ENCODE results near the gene ITGBL1.

The ITGBL1 gene

DNA sequence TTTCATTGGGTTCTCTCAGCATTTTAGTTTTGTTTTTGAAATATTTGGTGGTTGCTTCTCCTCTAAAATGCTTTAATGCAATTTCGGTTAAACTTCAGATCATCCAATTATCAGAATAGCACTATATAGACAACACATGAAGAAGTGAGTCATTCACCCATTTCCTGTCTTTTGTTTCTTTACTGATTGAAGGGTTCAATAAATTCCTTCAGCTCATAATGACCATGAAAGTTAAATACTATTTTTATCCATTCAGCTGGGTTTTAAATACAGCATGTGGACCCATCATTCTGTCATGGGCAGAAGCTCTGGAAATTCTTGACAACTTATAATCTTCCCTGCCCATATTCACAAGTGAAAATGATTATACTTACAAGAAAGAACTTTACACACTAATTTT lies 187.2 kb downstream of the ITGBL1 start:
- no peak for DNase-seq

DNA sequence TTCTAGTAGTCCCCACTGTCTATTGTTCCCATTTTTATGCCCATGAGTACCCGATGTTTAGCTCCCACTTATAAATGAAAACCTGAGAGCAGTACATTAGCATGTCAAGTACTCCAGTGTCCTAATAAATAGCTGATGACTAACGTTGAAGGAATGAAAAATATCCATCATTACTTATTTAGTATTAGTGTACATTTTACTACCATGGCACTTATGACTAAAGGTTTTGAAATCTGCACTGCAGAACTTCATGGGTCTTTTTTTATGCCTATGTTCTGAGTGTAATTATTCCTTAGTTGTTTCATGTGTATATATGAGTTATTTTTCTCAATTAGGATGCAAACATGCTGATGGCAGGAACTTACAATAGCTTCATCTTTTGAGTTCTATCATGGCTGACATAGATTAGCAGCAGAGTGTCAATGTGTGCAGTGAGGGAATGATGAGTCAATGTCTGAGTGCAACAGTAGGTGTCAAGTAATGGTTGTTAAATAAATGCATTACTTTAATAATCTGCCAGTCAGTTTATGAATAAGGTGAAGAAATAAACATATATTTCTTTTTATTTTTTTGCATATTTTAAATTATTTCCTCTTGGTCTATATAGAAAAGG lies 188.4 kb downstream of the ITGBL1 start:
- no peak for DNase-seq

DNA sequence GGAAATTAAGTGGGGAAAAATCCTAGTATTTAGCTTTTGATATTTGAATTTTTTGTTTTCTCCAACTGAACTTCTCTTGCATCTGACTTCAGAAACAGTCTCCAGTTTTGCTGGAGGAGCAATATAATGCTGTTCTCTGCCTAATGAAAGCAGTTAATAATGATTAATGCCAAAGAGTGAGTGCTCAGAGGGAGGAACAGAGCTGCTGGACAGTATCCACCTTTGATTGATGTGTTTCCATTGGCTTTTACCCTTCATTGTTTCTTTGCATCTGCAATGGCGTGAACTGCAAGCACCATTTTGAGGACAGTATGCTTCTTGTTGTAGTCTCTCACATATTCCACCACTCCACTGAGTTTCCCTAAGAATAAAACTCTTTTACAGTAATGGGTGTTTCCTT lies 193.4 kb downstream of the ITGBL1 start:
- no peak for DNase-seq

DNA sequence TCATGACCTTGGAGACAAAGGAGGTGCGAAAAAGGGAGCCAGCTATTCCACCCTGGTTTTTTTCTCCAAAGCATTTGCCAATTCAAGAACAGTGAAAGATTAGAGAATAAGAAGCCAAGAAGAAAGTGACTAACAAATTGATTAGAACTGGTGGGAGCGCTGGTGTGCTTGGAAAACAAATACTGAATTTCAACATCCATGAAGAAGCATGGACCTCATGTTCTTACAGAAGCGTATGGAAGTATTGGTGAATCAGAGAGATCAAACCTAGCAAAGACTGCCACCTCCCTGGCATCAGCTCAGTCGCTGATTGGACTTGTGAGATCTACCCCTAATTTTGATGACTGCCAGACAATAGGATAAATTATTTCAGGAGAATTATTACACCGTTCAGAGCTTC lies 195.3 kb downstream of the ITGBL1 start:
- DNase-seq, result no peak

DNA sequence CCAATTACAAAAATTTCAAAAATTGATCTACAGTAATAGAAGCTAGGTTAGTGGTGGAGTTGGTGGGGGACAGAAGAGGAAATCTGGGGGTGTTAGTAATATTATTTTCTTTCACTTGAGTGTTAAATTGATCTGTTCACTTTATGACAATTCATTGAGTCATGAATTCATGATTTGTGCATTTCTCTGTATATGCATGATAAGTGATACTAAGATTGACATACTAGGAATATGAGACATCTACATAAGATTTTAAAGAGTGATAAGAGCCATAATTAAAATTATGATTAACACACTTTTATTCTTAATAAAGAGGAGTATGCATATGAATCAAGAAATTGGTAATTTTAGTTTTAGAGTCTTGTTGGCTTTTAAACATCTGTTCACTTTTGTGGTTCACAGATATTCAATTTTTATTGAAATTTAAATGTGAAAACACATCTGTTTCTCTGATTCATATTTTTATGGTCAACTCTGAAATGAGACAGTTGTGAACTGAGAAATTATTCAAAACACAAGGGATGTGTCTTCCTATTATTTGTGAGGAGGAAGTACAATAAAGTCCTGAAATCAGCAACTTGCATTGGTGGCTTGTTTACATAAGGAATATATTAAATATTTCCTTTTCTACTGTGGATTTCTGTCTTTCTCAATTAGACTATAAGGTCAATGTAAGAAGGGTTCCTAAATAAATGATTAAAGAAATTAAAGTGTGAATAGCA lies 196.5 kb downstream of the ITGBL1 start:
- DNase-seq, result no peak

DNA sequence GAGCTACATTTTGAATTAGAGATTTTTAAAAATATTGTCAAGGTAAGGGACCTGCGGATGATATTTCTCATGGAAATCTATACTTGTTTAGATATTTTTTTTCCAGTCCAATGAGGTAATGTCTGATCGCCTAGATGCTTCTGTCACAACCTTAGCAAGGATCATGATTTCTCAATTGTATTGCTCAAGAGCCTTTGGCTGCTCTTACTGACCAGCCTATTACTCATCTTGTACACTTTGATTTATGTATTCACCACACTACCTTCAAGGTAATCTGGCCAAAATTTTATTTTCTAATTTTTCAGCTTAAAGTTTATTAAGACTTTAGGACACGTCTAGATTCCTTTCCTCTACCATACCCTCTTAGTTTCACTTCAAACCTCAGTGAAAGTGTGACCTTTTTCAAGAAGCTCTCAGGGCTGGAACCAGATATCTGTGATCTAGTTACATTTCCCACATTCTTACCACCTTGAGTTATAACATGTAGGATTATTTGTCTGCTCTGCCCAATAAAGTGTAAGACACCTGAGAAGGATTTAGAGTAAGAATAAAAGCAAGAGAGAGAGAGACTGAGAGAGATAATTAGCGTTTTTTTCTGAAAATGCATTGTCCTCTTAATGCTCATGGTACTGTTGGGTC lies 197.1 kb downstream of the ITGBL1 start:
- no peak for DNase-seq

DNA sequence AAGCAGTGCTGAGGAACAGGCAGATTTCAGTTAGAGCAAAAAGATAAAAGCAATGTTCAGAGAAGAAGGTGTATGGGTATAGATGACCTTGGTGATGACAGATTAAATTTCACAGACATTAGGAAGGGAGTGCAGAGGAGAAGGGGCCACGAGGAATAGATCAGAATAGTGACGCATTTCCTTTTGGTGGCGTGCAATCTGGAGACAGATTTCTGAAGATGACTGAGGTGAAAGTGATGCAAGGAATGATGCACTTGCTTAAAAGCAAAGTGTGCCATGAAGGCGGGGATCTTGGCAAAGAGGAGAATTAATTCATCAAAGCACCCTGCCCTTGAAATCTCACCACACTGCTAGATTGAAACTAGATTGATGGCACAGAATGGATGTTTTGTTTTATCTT lies 202.4 kb downstream of the ITGBL1 start:
- DNase-seq, result no peak

DNA sequence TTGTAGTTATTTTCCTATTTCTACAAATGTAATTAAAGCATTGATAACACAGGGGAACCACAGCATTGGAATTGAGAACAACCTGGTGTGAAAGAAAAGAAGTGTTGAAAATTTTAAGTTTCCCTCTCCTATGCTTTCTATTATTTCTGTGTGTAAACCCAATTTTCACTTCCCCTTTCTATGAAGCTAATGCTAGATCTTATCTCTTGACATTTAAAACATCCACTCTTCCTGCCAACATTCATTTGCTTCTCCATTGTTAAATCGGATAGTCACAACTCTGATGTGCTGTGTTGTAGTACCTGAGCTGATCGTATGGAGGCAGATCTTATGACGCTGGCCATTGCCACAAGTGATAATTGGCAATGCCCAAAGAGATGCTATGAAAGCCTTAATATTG lies 203.0 kb downstream of the ITGBL1 start:
- DNase-seq, result no peak

DNA sequence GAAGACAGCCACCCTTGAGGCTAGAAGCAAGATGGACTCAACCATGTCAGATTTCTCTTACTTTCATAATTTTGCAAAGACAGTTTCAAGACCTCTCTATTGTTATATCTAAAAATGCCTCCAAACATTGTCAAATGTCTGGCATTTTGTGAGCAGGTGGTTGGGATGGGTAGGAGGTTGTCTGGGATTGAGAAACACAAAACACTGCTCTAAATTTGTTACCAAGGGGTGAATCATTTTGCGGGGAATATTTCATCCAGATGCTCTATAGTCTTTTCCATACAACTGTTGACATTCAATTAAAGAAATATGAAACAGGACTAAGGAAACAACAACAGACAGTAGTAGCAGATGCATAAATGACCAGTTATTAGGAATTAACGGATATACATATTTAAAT lies 208.2 kb downstream of the ITGBL1 start:
- no peak for DNase-seq

DNA sequence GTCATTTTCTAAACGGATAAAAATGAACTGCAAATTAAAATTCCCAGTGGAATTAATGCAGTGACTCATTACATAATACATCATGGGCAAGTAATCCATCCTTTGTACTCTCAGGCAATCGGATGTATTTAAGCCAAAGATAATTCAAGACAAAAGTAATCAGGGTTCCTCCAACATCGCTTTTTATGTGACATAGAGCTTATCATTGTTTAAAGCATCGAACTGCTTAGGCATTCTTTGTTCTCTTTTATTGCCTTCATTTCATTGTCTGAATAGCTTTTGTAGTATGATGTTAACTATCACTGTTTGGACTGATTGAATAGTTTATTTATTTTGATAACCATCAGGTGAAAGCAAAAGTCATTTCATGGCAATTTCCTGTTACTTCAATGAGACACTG lies 209.4 kb downstream of the ITGBL1 start:
- DNase-seq, result no peak

DNA sequence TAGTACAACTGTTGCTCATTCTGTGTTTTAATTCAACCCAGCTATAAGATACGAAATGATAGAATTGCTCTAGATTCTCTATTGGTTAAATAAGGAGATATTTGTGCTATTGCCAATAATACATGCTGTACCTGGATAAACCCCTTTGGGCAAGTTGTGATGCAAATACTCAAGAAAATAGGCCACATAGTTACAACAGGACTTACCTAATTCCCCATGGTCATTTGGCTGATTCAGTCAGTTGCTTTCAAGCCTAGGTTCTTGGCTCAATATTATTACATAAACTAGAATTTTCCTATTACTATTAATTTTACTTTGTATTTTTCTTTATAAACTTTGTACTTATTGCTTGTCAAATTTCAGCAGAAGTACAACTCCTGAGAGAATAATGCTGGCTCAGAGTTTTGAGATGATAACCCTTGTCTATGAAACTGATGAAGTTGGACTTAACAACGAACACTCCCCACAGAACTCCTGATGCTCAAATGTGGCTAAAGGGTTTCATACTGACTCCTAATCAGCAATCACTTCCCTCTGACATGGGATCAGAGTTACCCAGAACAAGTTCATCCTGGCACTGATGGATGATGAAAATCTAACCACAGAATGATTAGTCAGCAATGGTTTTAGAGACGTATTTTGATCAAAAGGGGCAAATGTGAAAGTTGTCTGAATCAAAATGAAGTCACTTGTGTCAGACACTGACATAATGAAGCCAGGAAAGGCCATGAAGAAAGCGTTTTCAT lies 221.1 kb downstream of the ITGBL1 start:
- no peak for DNase-seq

DNA sequence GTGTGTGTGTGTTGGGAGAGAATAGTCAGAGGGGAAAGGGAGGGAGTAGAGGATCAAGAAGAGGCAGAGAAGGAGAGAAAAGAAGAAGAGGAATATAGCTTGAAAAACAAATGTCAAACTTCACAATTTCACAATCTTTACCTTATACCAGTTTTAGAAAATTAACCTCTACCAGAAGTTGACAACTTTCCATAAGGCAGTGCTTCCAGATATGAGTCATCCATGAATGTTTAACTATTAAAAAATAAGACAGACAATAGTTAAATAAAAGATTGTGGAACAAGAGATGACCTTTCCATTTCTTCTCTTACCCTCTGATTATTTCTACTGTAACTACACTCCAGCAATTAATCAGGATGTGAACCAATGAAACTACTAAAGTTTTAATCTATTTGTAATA lies 229.4 kb downstream of the ITGBL1 start:
- DNase-seq, result no peak

DNA sequence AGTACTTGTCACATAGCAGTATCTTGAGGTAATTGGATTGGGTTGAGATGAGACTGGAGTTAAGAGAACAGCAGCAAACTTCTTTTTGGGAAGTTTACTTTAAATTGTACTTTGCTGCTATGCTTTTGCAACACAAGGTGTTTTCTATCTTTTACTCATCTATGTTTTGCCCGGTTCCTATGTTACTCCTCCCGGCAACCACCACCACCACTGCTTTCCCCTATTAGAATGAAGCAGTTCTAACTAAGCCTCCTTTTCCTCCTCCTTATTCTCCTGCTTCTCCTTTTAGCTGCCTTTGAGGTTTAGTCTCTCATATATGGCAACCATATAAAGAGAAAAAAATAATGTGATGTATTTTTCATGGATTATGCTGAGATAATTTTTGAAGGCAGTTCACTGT lies 233.5 kb downstream of the ITGBL1 start:
- DNase-seq, result no peak

DNA sequence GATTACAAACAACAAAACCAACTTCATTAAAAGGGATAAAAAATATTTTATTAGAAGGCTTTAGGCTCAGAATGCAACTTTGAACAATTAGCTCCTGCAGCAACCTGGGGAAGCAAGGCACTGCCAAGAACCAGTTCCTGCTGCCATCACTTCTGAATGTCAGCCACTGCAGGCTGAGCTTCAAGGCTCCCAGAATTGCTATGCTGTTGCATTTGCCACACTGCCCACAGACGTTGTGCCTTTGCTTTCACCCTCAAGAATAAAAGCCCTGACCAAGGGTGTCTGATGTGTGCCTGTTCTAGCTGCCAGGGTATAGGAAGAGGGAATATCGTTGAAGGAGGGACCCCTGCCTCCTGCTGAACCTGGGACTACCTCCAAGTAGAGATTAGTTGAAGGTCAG lies 238.4 kb downstream of the ITGBL1 start:
- DNase-seq, result no peak

DNA sequence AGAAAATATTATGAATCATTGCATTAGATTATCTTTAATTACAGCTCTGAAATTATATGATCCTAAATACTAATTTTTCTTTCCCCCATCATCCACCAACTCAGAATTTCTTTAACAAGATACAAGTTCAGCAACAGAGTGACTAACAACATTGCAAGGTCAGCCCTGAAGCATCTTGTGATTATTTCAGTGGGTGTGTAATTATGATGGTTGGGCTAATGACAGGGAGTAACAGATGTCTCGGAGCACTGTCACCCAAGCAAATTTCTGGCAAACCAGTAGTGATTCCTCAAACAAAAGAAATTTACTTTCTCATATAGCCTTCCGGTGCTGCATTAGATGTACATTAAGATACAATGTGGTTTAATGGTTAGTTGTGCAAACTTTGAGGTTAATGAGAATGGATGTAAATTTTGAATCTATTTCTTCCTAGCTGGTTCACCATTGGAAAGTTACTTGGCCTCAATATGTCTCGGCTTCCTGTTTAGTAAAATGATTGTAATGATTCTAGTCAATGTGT lies 238.9 kb downstream of the ITGBL1 start:
- no peak for DNase-seq

DNA sequence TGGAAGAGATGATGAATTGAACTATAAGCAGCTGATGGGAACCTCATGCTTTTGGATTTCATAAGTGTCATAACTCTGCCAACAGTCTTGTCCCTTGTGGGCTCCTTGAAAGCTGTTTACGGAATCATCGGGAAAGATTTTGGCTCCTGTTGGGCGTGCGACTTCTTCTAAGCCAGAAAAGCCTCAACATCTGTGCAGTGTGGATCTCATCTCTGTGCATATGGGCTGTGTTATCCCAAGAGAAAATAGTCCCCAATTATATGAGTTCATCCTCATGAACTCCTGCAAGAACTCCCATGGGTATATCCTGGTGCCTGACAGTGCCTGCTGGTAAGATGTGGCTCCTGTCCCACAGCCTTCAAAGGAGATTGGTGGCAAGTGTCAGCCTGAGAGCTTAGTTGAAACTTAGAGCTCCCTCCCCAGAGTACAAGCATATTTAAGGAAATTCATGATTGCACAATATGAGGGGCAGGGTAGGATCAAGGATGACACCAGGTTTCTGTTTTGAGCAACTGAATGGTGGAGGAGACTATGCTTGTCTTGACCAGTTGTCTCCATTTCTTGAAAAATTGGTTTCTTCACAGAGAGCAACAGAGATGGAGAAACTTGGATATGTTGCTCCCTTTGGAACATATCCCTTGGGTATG lies 243.5 kb downstream of the ITGBL1 start:
- DNase-seq, result no peak

DNA sequence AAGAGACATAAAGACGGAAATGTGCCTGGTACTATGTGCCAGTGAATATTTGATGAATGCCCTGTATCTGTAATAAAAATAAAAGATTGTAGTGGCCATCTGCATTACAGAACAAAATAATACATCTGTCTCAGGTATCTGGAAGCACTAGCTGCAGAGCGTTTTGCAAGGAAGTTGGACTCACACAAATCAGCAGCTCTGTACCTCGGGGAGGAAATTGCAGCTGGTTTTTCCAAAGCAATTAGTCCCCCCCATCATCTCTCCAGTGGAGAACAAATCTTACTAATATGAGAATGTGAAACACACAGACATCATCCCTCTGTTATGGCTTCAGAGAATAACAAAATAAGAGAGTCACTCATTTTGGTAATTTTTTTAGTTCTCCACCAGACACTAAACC lies 245.3 kb downstream of the ITGBL1 start:
- no peak for DNase-seq

DNA sequence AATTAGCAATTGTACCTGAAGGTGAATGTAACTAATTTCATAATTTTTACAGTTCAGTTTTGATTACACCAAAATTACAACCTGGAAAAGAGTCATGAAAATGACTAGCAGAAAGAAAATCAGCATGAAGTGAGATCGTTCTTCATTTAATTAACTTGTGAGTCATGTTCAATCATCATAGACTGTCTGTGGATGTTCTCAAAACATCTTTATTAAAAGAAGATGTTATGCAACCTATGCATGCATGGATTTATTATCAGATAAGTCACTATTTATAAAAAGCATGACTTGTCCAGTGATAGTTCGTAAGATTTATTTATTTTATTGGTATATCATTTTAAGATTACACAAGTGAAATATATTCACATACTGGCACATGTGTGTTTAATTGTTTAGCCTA lies 245.9 kb downstream of the ITGBL1 start:
- no peak for DNase-seq

DNA sequence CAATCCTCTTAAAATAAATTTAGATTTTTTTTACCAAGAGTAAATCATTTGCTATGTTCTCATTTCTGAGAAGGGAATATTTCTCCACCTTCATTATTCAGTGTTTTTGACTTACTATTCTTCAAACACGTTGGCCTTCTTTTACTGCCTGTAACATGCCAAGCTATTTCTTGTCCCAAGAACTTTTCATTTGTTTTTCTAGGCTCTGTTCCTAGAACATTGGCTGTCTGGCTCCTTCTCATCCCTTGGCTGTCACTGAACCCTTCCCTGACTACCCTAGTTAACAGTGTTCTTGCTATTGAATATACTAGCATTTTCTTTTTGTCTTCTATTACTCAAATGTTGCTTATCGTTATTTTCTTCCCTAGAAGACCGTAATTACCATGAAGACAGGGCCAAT lies 248.1 kb downstream of the ITGBL1 start:
- no peak for DNase-seq

DNA sequence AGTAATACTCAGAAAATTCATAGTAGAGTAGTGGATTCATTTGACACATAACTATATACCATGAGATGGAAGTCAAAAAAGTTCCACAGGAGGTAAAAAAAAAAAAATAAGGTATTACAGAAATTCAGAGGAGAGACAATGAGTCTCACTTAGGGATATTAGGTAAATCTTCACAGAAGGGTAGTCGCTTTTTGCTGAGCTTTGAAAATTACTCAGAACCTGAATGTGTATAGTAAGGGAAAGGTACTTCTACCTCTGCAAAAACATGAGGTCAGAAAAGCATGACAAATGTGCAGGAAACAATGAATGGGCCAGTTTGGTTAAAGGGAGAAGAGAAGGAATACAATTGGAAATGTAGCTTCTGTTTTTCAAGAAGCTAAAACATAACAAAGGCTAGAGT lies 250.6 kb downstream of the ITGBL1 start:
- DNase-seq, result no peak

DNA sequence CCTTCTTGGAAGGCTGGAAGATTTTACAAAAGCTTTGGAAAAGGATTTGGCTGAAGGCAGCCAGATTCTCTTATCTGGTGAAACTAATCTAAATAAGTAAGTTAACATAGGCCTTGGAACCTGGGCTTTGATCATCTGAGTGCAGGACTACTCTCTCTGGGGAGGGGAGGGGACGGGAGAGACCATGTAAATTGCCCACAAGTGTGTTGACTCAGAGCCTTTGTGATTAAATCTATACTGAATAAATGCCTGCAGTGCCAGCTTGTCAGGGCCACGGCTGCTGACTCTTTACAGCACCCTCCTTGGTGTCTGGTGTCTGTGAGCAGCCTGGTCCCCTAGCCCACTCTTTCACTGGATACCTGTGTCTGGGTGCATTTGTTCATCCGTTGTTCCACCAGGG lies 251.4 kb downstream of the ITGBL1 start:
- DNase-seq, result no peak

DNA sequence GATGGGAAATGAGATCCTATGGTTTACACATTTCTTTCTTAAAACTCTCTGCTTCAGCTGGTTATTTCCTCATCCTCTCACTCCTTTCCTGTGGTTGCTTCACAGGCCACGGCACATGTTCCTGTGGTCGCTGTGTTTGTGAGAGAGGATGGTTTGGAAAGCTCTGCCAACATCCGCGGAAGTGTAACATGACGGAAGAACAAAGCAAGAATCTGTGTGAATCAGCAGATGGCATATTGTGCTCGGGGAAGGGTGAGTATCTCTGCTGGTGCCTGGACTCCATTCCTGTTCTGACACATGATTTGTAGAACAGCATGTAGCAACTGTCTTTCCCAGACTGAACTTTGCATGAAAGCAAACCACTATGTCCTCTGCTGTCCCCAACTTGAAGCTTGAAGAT lies 254.2 kb downstream of the ITGBL1 start:
- DNase-seq, result no peak

DNA sequence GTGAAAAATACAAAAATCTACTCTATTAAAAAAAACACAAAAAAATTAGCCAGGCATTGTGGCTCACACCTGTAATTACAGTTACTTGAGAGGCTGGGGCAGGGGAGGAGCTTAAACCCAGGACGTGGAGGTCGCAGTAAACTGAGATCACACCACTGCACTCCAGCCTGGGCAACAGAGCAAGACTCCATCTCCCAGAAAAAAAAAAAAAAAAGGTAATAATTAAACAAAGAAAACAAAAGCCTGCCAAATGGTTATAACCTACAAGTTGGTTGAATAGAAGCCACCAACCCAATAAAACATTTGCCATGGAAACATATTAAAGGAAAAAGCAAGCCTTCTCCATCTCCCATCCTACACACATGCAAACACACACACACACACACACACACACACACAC lies 255.2 kb downstream of the ITGBL1 start:
- no peak for DNase-seq
